HG02852 (cell line): ENCODE measurements around the gene KLRF1.
"Not testable (repeated sequence)": the region's sequence is repeated elsewhere in the genome, so short reads cannot be mapped to it uniquely, and the experiment has no call there.

Source experiments
- ATAC-seq: cut with Tn5 transposase; IDR thresholded peaks from one replicate; pipeline ENCODE4 v1.9.1; 2021; ENCODE audit warnings: mild to moderate bottlenecking, moderate library complexity; ENCODE audit not compliant: unreplicated experiment

Gene KLRF1

DNA sequence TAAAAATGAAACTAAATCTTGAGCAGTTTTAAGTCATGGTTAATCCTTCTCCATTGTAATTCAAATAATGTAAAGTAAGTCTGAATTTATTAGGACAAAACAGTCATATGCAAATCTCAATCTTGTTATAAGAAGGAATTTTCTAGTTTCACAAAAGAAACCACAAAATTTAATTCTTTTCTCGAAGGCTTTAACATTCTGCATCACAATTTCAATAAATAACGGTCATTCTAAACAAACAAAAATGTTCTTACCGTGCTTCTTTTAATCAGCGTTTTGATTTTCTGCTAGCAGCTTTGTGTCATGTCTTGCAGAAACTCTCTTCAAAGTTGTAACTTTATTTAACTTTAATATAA lies 41.6 kb downstream of the KLRF1 start:
- ATAC-seq = no peak

DNA sequence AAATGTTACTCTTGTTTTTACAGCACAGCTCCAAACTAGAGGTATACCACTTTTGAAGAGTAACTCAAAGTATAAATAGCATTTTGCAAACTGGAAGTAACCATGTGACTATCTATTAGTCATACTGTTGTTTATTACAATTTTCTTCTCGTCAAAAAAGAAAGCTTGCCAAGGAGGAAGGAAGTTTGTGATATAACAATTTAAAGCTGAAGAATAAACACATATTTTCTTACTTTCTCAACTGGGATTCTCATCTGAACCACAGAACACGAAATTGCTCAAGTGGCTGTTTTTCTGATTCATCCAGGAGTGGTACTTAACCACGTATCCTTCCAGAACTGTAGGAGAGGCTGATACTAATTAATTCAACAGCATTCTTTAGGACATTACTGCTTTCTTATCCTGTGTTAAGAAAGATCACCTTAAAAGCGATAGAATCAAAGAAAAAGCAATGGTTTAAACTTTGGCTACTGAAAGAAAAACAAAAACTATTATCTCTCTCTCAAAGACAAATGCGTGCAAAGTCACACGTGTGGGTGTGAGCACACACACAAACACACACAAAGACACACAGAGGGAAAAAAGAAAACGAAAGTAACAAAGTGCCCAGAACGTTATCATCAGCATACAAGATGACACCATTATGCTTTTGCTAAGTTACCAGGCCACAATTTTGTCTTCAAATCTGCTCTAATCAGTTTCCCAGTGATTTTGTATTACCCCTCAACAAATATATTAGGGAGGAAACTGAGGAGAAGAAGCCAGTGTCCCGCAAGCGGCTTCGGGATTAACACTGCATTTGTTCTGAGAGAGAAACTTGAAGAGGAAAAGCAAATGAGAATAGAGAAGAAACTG lies 42.3 kb downstream of the KLRF1 start, which contains the start of gene CLEC2B:
Gene CLEC2B (minus strand): TSS at position 48 of the 855 bp plus-strand sequence.
- no peak for ATAC-seq

DNA sequence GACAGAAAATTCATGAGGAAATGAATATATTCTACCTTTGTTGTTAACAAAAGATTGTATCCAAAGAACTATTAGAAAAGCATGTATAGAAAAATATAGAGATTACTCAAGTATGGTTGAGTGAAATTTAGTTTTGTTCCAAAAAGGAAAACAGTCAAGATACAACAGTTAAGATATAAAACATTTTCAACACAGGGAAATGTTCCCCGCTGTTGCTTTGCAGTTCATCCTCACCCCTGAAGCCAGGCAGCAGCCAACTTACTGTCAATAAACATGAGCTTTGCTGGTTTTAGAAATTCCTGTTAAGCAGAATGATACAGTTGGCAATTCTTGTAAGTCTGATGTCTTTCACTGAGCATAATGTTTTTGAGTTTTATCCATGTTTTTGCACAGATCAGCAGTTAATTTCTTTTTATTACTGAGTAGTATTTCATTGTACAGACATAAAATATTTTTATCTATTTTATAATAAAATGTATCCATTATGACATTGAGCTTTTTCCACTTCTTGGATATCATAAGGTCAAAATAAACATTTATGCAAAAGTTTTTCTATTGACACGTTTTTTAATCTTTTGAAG lies 43.1 kb downstream of the KLRF1 start:
- ATAC-seq = no peak

DNA sequence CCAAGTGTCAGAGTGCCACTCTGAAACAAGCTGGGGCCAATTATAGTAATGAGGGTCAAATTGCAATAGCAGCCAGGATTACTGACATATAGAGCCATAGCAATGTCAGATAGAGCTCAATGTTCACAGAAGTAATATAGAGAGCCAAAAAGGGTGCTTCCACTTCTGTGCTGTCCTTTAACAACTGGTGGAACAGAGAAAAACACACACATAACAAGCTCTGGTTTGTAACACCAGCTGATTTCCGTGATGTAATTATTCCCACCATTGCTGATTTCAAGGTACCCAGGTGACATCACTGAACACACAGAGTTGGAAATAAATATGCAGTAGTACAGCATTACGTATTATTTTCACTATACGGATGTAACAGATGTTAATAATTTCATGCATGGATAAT lies 44.9 kb downstream of the KLRF1 start:
- ATAC-seq = no peak

DNA sequence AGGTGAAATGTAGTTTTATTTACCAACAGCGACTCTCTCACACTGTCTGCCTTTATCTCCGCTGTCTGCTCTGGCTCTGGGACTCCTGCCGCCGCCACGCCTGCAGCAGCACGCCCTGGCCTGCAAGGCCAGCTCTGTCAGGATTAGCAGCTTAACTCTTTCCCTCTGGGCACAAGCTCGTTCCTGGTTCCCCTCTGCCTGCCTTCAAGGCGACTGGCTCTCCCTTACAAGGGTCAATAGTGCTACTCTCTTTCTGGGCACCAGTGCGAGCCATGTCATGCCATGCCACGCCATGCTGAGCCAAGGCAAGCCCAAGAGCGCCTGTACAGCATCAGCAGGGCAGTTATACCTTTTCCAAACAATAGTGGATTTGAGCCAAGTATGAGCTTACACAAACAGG lies 45.5 kb downstream of the KLRF1 start:
- ATAC-seq = no peak

DNA sequence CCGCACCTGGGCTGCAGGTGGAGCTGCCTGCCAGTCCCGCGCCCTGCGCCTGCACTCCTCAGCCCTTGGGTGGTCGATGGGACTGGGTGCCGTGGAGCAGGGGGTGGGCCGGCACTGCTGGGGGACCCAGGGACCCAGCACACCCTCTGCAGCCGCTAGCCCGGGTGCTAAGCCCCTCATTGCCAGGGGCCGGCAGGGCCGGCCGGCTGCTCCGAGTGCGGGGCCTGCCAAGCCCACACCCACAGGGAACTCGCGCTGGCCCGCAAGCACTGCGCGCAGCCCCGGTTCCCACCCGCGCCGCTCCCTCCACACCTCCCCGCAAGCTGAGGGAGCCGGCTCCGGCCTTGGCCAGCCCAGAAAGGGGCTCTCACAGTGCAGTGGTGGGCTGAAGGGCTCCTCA lies 48.8 kb downstream of the KLRF1 start:
- ATAC-seq = not testable (repeated sequence)

DNA sequence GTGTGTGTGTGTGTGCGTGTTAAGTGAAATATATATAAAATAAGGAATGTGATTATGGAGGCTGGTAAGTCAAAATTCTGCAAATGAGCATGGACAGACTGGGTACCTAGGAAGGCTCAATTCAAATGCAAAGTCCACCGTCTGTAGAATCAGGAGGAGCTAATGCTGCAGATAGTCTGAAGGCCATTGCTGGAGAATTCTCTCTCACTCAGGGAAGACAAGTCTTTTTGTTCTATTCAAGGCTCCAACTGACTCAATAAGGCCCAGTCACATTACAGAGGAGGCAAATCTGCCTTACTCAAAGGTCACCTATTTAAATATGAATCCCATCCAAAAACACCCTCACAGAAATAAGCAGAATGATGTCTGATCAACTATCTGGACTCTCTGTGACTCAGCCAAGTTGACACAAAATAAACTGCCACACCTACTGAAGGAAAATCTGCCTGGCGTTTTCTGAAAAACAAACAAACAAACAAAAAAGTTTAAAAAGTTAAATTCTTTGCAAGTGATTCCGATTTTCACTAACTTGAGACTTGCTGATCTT lies 53.3 kb downstream of the KLRF1 start:
- no peak for ATAC-seq

DNA sequence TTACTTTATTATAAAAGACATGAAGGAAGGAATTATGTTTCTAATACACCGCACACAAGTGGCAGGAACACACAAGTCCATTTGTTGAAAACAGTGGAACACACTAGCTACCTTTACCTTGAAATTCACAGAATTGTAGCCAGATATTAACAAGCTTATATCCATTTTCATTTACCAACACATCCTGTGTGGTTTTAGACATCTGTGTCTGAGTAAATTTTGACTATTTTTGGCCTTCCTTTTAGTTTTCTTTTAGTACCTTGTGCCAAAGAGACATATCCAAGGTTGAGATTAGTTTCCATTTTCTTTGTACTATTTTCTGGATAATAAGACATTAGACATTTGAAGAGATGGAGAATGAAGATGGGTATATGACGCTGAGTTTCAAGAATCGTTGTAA lies 54.0 kb downstream of the KLRF1 start, which contains the start of gene KLRF2:
Gene KLRF2 (plus strand): TSS at position 244 of the 400 bp plus-strand sequence. CDS start 107 bp downstream, at position 351.
- no peak for ATAC-seq

DNA sequence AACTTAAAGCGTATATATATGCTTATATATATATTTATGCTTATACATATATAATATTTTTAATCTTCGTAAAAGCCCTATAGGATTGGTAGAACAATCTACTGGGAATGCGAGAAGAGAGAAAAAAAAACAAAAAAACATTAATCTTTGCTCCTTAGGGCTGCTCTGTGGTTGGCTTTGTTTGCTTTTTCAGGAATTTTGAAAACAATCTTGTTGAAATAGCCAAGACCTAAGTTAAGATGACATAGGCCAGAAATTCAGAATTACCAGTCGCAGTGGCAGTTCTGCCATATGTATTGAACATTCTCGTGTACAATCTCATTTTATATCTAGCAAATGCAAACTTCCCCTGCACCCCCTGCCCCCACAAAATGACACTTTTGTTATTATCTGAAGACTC lies 54.7 kb downstream of the KLRF1 start:
- ATAC-seq = no peak

DNA sequence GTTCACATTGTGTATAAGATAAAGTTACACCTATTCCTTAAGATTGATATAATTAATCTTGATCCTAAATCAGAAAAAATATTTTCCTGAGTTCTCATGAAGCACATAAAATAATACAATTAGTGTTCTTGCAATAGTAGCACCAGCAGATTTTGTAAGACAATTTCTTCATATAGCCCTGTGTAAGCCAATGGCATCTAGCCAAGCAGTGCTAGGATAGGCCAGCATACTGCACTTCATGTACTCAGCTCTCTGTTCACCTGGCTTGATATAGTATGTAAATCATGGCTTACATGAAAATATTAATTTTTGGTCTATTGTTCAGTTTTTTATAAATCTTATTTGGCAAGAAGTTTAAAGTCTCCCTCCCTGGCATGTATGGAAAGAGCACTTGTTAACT lies 55.9 kb downstream of the KLRF1 start:
- no peak for ATAC-seq

DNA sequence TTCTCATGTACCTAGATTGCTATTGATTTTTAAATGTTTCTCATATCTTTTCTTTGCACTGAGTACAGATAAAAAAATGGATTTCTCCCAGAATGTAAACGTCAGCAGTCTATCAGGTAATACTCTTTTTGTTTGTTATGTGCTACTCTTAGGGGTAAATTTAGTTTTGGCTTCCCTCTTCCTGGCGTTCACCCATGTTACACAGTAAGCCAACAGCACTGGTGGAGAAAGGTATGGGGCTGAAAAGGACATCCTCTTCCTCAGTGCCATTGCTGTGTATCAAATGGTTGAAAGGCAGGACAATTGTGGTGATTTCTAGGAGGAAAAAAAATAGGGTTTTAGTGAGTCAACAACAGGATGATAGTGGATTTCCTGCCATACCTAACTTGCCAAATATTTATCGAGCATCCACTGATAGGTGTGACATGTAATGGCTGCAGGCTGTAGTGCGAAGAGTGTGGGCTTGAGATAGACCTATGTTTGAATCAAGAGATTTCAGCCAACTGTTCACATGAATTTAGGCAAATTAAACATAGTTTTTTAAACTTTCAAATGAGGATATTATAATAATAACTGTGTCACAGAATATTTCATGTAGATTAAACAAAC lies 61.5 kb downstream of the KLRF1 start:
- no peak for ATAC-seq
